Kidney capillary endothelial cell (primary cell): ENCODE data around the gene C12orf57.
"Not testable (repeated sequence)": the region's sequence is repeated elsewhere in the genome, so short reads cannot be mapped to it uniquely, and the experiment has no call there.

Experiments used
- DNase-seq: peaks from one replicate; pipeline ENCODE4 v3.0.0-alpha.2; 2018; ENCODE audit warnings: low spot score

Gene C12orf57, protein sequence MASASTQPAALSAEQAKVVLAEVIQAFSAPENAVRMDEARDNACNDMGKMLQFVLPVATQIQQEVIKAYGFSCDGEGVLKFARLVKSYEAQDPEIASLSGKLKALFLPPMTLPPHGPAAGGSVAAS

DNA sequence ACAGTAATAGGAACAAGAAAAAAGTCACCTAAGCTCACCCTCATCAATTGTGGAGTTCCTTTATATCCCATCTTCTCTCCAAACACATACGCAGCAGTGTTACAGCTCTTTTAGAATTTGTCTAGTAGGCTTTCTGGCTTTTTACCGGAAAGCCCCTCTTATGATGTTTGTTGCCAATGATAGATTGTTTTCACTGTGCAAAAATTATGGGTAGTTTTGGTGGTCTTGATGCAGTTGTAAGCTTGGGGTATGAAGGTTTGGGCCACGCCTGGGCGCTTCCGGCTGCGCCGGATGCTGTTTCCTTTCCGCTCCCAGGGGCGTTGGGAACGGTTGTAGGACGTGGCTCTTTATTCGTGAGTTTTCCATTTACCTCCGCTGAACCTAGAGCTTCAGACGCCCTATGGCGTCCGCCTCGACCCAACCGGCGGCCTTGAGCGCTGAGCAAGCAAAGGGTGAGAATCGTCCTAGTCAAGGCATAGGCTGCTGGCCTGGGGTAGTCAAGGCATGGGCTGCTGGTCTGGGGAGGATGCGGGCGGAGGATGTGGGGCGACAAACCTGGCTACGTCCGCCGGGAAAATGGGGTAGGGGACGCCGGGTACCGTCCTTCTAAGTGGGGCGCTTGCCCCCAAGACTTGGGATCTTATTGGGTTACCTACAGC is at the start of gene C12orf57, which contains the start of gene RNU7-1:
Gene C12orf57 (plus strand): TSS at position 301 of the 659 bp plus-strand sequence. CDS start 100 bp downstream, at position 401.
Gene RNU7-1 (plus strand): TSS at position 95 of the 659 bp plus-strand sequence.
- peak; percentile 96 for DNase-seq

DNA sequence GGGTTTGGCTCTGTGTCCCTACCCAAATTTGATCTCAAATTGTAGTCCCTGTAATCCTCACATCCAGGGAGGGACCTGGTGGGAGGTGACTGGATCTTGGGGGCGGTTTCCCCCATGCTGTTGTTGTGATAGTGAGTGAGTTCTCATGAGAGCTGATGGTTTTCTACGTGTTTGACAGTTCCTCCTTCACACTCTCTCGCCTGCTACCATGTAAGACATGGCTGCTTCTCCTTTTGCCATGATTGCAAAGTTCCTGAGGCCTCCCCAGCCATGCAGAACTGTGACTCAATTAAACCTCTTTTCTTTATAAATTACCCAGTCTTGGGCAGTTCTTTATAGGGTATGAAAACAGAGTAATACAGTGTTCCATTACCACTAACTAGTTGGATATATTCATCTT is 49.5 kb upstream of the C12orf57 start:
- no peak for DNase-seq

DNA sequence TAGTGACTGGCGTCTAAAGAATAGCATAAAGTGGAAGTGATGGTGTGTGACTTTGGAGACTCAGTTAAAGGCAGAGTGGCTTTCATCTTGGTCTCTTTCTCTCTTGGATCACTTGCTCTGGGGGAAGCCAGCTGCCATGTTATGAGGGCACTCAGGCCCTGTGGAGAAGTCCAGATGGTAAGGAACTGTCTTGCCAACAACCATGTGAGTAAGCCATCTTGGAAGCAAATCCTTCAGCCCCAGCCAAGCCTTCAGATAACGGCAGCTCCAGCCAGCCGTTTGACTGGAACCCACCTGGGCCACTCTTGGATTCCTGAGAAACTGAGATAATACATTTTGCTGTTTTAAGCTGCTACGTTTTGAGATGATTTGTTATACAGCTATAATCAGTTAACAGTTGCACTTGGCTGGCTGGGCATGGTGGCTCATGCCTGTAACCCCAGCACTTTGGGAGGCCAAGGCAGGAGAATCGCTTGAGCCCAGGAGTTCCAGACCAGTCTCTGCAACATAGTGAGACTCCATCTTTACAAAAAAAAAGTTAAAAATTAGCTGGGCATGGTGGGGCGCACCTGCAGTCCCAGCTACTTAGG is 46.9 kb upstream of the C12orf57 start:
- no peak for DNase-seq

DNA sequence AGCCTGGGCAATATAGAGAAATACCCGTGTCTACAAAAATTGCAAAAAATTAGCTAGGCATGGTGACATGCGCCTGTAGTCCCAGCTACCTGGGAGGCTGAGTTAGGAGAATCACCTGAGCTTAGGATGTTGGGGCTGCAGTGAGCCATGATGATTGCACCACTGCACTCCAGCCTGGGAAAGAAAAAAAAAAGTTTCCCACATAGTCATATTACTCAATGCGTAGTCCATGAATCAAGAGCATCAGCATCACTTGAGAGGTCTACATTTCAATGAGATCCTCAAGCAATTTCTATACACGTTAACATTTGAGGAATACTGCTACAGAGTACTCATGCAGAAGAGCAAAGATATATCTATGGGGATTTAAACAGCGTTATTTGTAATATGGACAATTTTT is 44.4 kb upstream of the C12orf57 start:
- no peak for DNase-seq

DNA sequence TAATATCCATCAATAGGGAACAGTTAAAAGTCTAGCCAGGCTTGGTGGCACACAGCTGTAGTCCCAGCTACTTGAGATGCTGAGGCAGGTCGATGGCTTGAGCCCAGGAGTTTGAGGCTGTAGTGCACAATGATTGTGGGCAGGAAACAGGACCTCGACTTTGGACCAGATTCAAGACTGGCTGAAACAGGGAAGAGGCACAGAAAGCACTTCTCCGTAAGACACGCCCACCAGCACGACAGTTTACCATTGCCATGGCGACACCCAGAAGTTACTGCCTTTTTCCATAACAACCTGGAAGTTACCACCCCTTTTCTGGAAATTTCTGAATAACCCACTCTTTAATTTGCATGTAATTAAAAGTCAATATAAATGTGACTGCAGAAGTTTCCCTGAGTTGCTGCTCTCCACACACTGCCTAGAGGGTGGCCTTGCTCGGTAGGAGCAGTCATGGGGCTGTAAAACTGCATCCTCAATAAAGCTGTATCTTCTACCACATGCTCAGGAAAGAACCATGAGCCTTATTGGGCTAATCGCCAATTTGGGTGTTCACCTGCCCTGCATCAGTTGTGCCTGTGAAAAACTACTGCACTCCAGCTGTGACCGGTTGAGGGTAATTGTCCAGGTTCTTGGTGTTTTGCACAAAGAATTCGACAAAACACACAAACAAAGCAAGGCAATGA is 43.8 kb upstream of the C12orf57 start:
- peak; percentile 29 for DNase-seq

DNA sequence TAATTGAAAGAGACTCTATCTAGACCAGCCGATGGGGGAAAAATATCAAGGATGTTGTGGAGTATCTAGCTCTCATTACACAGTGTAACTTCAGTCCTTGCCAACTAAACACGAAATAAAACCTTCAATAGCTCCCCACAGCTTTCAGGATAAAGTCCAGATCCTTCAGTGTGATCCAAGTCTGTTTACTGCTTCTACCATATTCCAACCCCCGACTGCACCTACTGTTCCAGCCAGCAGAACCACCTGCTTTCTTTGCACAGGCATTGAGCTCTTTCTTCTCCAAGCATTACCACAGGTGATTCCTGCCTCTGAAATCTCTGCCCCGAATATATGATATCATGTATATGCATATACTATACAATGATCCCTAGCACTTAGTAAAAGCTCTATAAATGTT is 41.4 kb upstream of the C12orf57 start:
- no peak for DNase-seq

DNA sequence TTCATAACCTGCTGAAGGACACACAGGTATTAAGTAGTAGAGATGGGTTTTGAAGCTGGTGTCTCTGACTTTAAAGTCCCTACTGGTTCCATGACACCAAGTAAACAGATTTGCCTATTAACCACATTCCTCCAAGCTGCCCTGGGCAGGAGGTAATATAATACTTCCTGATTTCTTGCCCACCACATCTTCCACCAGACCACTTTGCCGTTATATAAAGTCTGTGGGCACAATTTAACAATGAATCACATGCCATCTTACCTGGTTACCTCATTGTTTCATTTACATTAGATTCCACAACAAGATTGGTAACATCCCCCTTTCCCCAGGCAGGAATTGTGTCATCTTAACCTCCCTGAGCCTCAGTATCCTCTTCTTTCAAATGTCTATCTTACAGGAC is 40.1 kb upstream of the C12orf57 start:
- no peak for DNase-seq

DNA sequence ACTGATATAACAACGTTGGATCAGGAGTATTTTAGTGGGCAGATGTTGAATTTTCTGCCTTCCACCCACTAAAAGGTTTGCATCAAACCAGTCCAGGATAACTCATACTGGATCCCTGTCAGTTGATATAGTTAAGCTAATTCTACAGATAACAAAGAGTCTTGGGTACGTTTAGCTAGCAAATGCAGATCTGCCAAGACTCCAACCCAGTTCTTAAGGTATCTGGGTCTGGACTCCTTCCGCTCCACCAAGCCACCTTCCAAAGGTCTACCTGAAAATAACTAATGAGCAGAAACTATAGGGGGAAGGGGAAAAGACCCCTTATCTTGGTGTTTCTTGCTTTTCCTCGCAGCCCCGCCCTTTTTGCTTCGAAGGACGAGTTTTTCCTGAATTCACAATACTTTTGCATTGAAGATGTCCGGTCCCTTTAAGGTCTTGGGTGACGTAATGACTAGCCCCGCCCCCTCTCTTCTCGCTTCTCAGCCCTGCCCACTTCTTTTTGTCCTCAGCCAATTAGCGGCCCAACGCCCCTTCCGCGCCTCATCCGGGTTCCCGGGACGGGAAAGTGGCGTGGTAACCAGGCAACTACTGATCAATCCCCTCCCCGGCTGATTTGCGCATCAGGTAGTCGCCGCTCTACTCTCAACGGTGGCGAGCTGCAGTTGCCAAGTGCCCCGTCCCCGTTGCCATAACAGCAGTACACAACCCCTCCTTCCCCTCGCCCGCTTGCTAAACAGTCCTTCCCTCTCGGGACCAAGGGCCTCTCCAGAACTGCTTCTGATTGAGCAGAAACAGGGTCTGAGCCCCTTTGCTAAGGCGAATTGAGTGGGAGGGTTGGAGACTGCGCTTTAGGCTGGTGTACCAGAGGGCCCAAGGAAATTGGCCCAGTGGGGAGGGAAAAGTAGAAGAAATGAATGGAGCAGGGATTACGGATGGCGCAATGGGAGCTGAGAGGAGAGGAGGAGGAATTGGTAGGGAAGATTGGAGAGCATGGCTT is 39.2 kb upstream of the C12orf57 start, which contains the start of gene LRRC23:
Gene LRRC23 (plus strand): TSS at position 543 of the 997 bp plus-strand sequence. CDS start 812 bp downstream, outside the sequence.
- DNase-seq = peak; percentile 92

DNA sequence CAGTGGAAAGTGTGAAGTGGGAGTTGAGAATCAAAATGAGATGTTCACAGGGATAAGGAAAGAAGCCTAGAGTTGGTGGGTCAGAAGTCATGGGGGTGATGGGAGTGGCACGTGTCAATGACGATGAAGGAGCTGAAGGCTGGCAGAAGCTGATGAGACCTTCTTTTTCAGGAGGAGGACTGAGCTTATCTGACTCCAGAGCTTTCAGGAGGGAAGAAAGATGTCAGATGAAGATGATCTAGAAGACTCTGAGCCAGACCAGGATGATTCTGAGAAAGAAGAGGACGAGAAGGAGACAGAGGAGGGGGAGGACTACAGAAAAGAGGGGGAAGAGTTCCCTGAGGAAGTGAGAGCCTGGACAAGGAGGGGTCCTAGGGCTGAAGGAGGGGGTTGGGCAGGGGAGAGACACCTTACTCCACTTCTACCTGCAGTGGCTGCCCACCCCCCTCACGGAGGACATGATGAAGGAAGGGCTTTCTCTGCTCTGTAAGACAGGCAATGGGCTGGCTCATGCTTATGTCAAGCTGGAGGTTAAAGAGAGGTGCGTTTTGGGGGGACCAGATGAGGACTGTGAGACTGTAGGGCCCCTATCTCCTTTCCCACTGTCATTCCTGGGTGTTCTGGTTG is 38.3 kb upstream of the C12orf57 start:
- no peak for DNase-seq

DNA sequence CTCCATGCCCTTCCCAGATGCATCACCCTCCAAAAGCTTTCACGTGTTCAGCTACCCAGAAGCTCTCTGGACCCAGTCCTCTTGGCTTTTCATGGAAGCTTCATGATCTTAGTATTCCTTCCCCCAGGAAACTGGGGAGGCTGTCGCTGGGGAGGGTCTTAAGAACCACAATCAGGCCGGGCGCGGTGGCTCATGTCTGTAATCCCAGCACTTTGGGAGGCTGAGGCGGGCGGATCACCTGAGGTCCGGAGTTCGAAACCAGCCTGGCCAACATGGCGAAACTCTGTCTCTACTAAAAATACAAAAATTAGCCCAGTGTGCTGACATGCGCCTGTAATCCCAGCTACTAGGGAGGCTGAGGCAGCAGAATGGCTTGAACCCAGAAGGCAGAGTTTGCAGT is 35.7 kb upstream of the C12orf57 start:
- not testable (repeated sequence) for DNase-seq

DNA sequence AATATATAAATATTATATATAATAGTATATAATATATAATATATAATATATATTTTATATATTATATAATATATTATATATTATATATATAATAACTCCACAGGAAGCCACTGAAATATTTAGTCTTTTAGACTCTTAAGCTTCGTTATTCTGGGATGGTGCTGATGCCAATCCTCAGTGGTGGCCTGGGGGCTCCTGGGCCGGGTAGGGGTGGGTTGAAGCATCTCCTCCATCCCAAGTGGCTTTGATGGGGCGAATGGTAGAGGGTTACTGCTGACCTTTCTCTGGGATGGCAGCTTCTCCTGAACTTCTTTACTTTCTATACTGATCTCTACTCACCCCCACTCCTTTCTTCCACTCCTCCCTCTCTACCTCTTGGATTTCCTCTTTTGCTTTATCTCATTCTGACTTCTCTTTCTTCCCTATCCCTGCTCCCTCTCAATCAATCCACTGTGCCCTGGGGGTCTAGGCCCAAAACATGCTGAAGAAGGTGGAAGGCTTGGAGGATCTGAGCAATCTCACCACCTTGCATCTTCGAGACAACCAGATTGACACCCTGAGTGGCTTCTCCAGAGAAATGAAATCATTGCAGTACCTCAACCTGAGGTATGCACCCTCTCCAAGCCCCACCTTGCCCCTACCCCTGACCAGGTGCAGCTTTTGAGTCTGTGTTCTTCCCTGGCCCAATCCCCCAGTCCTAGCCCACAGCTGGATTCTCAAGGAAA is 34.2 kb upstream of the C12orf57 start:
- no peak for DNase-seq

DNA sequence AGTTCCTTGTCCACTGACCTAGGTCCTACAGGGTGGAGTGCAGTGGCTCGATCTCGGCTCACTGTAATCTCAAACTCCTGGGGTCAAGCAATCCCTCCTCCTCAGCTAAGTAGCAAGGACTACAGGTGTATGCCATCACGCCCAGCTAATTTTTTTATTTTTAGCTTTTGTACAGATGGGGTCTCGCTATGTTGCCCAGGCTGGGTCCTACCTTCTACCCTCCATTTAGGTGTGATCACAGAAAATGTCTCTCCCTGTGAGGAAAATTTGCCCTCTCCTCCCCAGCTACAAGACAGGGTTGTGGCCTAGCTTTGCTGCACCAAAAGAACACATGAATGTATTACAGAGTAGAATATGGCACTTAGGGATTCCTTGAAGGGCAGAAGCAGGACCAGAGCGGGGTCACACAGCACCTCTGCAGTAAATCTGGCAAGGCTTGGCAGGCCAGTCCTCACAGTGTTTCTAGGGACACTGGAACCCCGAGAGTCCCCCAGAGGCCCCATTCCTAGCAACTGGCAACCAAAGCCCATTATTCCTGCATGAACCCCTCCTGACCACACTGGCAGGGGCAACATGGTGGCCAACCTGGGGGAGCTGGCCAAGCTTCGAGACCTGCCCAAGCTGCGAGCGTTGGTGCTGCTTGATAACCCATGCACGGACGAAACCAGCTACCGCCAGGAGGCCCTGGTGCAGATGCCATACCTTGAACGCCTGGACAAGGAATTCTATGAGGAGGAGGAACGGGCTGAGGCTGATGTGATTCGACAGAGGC is 31.5 kb upstream of the C12orf57 start:
- DNase-seq = no peak

DNA sequence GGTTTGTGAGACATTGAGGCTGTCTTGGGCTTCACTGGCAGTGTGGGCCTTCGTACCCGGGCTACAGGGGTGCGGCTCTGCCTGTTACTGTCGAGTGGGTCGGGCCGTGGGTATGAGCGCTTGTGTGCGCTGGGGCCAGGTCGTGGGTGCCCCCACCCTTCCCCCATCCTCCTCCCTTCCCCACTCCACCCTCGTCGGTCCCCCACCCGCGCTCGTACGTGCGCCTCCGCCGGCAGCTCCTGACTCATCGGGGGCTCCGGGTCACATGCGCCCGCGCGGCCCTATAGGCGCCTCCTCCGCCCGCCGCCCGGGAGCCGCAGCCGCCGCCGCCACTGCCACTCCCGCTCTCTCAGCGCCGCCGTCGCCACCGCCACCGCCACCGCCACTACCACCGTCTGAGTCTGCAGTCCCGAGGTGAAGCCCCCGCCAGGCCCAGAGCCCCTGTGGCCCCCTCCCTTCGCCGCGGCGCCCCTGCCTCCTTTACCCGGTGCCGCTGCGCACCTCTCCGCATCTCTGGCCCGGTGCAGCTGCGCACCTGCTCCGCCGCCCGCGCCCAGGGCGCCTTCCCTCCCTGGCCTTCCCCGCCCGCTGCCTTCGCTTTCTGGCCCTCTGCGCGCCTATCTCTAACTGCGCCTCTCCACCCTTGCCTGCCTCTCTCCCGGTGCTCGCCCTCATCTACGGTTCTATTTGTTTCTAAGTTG is 29.4 kb upstream of the C12orf57 start, which contains the start of gene ENO2:
Gene ENO2 (plus strand): TSS at position 335 of the 701 bp plus-strand sequence. CDS start 1,253 bp downstream, outside the sequence.
- DNase-seq = no peak

DNA sequence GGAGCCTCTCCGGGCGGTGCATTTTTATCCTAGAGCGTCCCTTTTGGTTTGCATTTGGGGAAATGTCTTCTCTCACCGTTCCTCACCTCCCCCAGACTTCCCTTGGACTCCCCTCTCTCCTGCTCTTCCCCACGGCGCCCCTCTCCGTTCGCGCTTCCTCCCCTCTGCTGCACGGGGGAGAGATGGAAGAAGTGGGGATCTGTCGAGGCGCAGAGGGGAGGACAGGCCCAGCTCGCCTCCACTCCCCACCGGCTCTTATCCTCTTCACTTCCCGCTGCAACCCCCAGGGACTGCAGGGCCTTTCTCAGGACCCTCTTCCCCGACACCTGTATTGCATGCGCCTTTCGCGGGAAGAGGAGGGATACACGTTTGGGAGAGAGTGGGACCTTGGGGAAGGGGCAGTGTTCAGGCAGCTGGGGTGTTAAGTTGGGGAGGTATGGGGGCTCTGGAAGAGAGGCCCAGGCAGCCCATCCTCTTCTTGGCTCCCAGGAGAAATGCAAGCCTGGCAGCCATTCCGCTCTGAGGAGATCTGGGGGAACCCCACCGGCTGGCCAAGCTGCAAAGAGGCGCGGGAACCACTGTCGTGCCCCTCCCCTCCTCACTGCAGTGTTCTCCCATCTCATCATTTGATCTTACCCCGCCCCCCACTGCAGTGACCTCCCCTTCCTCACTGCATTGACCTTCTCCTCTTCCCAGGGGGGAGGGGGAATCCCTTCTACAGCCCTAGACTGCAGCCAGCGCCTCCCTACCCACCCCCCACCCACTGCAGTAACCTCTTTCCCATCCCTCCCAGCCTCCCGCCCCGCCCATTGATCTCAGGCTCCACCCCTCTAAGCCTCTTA is 28.7 kb upstream of the C12orf57 start:
- no peak for DNase-seq

DNA sequence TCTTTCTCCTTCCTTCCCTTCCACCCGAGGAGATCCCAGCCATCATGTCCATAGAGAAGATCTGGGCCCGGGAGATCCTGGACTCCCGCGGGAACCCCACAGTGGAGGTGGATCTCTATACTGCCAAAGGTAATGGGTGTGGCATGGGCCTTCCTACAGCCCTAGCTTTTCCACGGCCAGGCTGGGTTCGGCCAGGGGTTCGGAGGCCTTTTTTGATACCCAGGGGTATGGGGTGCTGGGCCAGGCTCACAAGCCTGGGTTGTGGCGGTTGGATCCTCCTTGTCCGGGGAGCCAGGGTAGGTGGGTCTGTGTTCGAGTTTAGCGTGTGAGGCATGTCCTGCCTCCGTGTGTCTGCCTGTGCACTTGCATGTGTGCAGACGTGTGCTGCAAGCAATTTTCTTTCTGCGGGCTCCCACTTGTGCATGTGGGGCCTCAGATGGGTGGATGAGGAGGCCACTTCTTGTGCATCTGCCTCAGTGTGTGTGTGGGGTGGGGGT is 28.0 kb upstream of the C12orf57 start:
- no peak for DNase-seq

DNA sequence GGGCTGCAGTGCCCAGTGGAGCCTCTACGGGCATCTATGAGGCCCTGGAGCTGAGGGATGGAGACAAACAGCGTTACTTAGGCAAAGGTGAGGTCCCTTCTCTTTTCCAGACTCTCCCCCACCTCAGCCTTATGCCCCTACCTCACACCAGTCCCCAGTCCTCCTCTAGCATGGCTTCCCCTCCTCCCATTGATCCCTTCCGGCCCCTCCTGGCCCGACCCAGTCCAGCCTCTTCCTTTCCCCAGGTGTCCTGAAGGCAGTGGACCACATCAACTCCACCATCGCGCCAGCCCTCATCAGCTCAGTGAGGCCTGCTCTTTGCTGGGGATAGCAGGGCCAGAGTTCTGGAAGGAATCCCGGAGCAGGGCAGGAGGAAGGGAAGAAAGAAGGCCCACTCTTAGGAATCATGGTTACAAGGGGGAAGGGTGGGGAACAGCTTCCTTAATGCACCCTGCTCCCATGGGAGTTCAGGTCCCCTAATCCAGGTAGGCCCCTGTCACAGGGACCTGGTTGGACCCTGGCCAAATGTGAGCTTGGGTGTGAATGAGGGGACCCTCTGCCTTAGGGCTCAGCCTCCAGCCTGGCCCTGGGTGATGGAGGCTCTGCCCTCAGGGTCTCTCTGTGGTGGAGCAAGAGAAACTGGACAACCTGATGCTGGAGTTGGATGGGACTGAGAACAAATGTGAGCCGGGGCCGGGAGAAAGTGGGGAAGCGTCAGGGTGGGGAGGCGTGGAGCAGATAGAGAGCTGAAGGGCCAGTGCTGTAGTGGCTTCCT is 27.2 kb upstream of the C12orf57 start:
- DNase-seq = no peak
